Epithelial cell of prostate (primary cell): ENCODE results near the gene C3orf49.

ENCODE experiments used
- DNase-seq: peaks from one replicate; pipeline ENCODE4 v3.0.0-alpha.2; 2011; ENCODE audit warnings: low read depth, low spot score
- H3K27ac ChIP-seq: fragments of 450-650 bp; 2 replicates; pipeline ENCODE4 v1.5.1; 2017; ENCODE audit warnings: mild to moderate bottlenecking

Gene C3orf49

DNA sequence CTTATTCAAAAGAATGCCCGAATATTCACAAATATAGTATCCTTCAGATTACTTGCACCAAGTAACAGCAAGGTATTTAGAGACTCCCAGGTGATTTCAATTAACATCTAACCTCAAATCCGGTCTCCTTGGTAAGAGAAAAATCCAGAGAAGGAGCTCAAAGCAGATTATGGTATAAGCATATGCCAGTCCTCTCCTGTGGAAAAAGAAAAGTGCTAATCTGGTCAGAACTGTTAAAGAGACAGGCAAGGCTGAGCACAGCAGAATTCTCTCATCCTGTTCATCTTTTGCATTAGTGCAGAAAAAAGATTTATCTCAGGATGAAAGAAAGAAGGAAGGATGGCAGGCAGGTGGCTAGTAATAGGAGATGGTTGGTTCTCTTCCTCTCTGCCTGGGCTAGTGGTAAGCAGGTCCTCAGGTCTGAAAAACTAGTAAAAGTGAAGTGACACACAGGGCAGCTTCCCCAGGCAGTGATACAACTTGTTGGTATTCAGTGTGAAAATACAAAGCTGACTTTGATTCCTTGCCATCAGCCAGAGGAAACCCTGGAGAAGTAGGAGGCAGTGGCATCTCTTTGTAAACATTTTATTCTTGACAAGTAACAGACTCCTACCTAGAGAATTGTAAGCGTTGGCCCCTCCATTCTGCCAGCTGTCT, 58.8 kb downstream of the C3orf49 start:
- H3K27ac ChIP-seq, result no peak overlapping the region
- no peak for DNase-seq

DNA sequence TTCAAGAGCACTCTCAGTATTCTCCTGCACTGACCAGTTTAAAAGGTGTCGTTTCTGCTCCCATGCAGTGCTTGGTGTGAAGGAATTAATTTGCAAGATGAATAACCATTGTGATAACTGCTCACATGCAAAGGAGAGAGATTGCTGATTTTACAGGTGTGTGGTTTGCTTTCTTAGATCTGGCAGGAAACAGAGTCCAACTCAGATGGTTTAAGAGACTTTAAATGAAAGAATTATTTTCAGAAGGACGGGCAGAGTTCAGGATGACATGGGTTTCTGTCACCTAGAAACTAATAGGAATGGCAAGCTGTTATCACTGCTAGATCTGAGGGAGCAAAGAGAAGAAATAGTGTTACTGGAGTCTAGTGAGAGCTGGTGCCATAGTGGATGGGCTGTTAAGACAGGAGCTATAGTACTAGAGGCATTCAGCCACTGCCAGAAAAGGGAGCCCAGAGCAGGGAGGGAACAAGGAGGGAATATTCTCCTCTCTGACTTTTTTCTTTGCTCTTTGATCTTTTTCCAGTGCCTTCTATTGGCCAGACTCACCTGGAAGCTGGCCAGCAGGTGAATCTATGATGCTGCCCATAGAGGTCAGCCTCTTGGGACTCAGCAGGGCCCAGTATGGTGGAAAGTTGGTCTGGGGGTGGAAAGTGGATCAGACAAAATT, 59.4 kb downstream of the C3orf49 start:
- no peak for DNase-seq
- H3K27ac ChIP-seq, result no peak overlapping the region

DNA sequence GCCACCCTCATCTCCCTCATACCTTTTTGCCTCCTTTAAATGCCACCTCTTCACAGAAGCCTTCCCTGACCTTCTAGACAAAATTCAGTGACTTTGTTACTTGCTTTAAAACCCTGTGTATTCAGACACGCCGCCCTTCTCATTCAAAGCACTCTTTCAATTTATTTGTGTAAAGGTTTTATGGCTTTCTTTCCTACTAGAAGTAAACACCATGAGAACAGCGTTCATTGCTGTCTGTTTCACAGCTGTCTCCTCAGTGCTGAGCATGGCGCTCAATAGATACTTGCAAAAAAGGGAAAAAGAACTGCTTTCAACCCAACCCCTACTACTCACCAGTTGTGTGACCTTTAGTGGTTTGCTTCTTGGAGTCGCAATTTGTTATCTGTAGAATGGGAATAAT, 61.6 kb downstream of the C3orf49 start:
- H3K27ac ChIP-seq, result no peak overlapping the region
- DNase-seq, result no peak

DNA sequence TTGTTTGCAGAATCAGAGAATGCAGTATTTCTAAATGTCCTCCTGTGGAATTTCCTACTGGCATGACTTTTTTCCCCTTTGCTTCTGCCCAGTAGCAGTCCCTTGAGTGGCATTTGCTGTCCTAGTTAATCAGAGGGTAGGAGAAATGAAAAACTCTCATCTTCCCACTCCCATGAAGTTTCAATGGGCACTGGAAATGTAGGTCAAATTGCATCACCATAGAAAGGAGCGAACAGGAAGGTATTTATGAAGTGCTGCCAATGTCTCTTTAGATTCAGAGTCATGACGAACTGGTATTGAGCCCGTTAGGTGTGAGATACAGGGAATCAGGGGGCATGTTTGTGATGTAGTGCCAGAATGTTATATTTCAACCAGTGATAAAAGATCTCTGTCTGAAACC, 67.8 kb downstream of the C3orf49 start:
- H3K27ac ChIP-seq, result no peak overlapping the region
- DNase-seq, result no peak

DNA sequence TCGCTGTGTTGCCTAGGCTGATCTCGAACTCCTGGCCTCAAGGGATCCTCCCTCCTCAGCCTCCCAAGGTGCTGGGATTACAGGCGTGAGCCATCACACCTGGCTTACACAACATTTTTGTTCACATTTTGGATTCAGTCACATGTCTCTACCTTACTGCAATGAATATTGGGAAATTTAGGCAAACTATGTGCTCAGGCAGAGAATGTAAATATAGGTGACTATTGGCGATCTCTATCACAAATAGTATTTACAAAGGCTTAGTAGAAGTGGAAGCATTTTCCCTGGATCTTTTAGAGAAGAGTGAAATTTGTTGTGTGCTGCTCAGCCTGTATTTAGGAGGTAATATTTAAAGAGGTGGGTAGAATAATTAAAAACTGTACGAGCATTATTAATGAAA, 72.4 kb downstream of the C3orf49 start:
- DNase-seq, result no peak
- no peak overlapping the region for H3K27ac ChIP-seq

DNA sequence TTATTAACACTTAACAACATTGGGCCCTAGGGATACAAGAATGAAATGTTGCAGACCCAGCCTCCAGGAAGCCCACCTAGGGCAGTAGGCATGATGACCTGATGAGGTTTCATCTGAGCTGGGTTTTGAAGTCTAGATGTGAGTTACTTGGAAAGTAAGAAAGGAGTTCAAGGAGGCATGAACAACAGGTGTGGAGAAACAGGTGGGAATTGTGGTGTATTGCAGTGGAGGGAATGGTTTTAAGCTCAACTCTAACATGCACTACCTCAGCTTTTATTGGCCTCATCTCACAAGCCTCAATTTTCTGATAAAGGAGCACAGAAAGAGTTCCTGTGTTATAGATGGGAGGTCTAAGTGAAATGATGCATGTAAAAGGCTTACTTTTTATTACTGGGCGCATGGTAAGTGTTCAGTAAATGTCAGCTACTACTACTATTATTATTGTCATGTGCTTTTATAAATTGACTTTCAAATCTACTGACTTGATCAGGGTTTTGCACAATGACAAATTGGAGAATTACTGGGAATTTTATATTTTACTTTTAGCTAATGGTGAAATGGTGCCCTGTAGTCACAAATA, 73.8 kb downstream of the C3orf49 start:
- DNase-seq, result no peak
- no peak overlapping the region for H3K27ac ChIP-seq

DNA sequence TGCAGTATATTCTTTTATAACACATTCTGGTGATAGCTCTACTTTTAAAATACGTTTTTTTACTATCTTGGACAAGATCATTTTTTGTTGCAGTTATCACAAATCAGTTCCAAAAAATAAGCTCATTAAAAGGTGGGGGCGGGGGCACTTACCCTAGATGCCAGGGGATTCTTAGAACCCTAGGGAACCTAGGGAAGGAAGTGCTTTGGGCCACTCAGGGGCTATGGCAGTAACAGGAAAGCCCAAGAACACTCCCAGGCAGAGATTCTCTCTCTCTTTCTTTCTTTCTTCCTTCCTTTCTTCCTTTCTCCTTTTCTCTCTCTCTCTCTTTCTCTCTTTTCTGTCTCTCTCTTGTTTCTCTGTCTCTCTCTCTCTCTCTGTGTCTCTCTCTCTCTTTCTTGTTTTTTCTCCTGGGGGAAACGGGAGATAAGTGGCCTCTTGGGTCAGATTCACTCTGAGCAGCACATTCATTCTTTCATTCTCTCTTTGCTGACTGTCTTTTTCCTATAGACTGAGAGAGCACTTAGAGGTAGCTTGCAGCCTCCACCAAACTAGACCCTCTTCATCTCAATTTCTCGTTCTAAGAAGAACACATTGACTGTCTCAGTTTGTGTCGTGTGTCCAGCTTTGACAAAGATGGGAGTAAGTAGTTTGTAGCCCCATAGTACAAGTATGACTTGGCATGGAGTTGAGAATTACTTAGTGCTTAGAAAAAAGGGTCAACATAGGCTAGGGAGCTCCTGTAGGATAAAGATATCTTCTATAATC, 76.5 kb downstream of the C3orf49 start:
- DNase-seq, result no peak
- no peak overlapping the region for H3K27ac ChIP-seq

DNA sequence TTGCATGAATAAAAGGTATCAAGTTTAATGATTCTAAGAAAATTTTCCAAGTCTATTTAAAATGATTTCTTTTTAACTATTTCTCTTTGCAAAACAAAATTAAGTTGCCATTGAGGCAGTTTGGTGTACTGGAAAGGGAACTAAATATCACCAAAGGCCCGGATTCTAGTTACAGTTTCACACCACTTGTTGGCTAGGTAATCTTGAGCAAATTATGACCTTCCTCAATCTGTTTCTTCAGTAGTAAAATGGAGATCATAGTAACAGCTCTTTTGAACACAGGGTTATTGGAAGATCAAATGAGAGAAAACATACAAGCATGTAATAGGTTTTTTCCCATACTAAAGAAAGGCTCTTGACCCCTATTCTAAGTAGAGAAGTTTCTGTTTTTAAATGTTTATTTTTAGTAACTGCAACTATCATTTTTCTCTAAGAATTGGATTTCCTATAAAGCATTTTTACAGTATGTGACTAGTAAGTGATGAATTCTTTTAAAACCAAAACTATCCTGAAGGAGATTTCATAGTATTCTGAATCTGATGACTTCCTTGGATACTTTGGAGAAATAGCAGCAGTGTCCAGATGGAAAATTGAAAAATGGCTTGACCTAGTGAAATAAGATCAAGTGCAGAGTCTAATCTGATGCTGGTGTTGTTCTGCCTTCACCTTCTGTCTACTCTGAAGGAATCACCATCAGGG, 77.4 kb downstream of the C3orf49 start:
- H3K27ac ChIP-seq, result no peak overlapping the region
- DNase-seq, result no peak
